Gastroesophageal sphincter (tissue), 3 donors: Measurements from ENCODE around the gene NIPAL1.

Experiments used
- CTCF ChIP-seq, 4 experiments: fragments of 200-600 bp in 2 of 4; fragments of 450-650 bp in 2 of 4; sonication (generic) in 1 of 4; IDR thresholded peaks; one replicate each; pipeline ENCODE4 v1.5.1; 2017 to 2019; ENCODE audit warnings: antibody characterized with exemption in 4 of 4, mild to moderate bottlenecking in 2 of 4, moderate library complexity in 2 of 4
- EP300 ChIP-seq: sonication (generic); formaldehyde crosslinking; IDR thresholded peaks from one replicate; pipeline ENCODE4 v1.6.1; 2017; ENCODE audit warnings: antibody characterized with exemption, mild to moderate bottlenecking
- POLR2A ChIP-seq, 2 donors: fragments of 450-650 bp; IDR thresholded peaks; one replicate each; pipeline ENCODE4 v1.6.1; 2017; ENCODE audit warnings: antibody characterized with exemption in 2 of 2, mild to moderate bottlenecking in 2 of 2, moderate library complexity in 1 of 2
- POLR2AphosphoS5 ChIP-seq: sonication (generic); formaldehyde crosslinking; IDR thresholded peaks from one replicate; pipeline ENCODE4 v1.6.1; 2017; ENCODE audit warnings: antibody characterized with exemption

- TF ChIP-seq CTCF (IDR thresholded peaks at IDR 0.05) (no peak), POLR2A (IDR thresholded peaks at IDR 0.05) (no peak), POLR2AphosphoS5 (no peak), EP300 (no peak)
Observed at GRCh38 chr4:48005781-48006180, 10.8 kb upstream of the NIPAL1 start.
